GM18526 (cell line): ENCODE results near the gene TMIGD3.

Experiments
- POLR2A ChIP-seq: IDR thresholded peaks from 3 replicates; pipeline ENCODE4 v1.6.1; 2011; ENCODE audit not compliant: insufficient read length; ENCODE audit errors: extremely low read depth

Gene TMIGD3

GRCh38 chr1:111487133-111487532 lies 16.3 kb downstream of the TMIGD3 start:
- no peak for TF ChIP-seq POLR2A

DNA sequence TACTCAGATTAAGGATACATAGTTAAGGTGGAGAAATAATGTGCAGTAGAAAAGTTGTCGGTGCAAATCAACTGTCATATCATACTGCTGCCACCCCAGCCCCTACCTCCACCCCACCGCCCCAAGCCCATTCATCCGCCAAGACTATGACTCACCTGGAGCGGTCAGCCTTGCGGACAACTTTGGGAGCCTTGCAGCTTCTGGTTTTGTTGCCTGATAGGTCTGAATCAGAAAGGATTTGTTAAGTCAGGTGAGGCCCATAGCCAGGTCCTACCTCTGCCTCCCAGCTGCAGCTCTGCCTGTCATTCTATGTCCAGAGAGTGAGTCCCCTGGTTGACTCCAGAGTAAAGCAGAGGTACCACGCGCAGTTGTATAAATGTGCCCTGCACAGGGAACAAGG lies 17.0 kb downstream of the TMIGD3 start:
- no peak for TF ChIP-seq POLR2A

GRCh38 chr1:111484391-111485026 lies 18.9 kb downstream of the TMIGD3 start:
- no peak for TF ChIP-seq POLR2A

DNA sequence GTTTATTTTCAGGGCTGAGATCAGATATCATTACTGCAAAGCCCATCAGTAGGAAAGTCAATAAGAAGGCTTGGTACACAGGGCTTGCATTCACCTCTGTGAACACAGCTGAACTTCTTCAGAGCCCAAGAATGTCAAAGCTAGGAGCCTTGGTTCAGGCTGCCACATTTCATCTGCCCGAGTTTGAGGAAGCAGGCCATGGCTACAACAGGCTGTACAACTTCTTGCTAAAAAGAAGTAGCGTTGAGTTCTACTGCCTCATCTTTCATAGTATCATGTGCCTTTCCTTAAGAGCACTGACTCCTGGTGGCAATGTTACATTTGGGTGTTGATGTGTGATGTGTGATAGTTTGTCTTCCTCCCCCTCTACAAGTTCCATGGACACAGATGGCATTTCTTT lies 19.6 kb downstream of the TMIGD3 start:
- TF ChIP-seq POLR2A, result no peak

GRCh38 chr1:111483166-111483565 lies 20.3 kb downstream of the TMIGD3 start:
- no peak for TF ChIP-seq POLR2A

GRCh38 chr1:111481387-111482221 lies 21.8 kb downstream of the TMIGD3 start:
- no peak for TF ChIP-seq POLR2A

- no peak for TF ChIP-seq POLR2A
Measured at GRCh38 chr1:111480674-111481073, 22.8 kb downstream of the TMIGD3 start.

- TF ChIP-seq POLR2A, result no peak
Measured at GRCh38 chr1:111476761-111477309, 26.6 kb downstream of the TMIGD3 start.

DNA sequence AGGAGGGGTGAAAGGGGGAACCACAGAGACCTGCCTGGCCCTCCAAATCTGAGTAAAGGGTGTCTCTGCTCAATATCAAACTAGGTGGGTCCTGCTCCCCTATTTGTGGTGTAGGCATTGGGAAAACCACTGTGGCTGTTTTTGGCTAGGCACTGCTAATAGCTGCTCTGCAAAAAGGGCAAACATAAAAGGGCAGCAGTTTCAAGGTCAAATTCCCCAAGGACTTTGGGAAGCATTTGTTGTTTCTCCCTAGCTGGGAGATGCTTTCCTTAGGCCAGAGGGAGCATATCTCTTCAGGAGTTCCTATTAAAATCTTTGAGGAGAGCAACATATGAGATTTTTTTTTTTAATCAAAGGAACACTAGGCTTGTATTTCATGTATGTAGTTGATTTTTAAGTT lies 27.2 kb downstream of the TMIGD3 start:
- no peak for TF ChIP-seq POLR2A

DNA sequence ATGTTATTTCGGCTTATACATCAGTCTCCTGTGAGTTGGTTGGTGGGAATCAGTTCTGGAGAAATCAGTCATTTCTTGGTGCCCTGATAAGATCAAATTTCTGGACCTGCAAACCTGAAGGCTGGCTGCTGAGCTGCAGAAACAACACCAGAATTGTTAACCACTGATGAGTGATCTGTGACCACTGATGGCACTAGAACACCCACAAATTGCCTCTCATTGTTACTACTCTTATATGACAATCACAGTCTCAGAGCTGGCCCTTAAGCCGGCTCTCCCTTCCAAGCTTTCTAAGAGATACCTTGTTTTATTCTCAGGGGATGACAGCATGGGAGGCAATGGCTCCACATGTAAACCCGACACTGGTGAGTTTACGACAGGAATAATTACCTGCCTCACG lies 27.7 kb downstream of the TMIGD3 start:
- no peak for TF ChIP-seq POLR2A

- no peak for TF ChIP-seq POLR2A
Measured at GRCh38 chr1:111474521-111474920, 28.9 kb downstream of the TMIGD3 start.

- TF ChIP-seq POLR2A, result no peak
Measured at GRCh38 chr1:111474106-111474505, 29.3 kb downstream of the TMIGD3 start.

GRCh38 chr1:111471538-111471937 lies 31.9 kb downstream of the TMIGD3 start:
- no peak for TF ChIP-seq POLR2A

DNA sequence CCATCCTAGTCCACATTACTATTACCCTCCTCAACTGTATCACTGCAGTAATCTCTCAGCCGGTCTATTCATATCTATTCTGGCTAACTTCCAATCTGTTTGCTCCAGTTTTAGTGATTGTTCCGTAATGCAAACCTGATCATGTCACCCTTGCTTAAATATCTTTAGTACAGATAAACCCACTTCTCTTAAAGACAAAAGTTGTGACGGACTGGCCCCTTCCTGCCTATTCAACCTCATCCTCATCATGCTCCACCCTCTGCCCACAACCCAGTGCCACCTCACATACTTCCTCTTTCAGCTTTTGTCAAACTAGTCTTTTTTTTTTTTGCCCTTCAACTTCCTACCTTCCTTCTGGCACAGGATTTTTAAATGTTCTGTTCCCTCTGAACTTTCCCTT lies 32.4 kb downstream of the TMIGD3 start:
- no peak for TF ChIP-seq POLR2A

DNA sequence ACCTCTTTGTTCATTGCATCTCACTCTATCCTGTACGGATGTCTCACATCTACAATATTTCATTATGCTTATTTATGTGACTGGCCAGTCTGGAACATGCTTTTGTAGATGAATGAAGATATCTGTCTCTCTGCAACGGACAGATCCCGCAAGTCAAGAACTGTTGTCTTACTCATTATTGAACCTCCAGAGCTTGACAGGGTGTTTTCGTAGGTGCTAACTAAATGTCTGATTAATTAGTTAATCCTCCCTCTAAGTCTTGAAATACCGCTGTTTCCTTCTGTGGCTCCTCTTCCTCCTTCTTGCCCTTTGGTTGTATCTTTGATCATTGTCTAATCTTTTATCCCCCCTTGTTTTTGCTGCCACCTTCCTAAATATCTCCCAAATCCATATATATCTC lies 32.8 kb downstream of the TMIGD3 start:
- no peak for TF ChIP-seq POLR2A

DNA sequence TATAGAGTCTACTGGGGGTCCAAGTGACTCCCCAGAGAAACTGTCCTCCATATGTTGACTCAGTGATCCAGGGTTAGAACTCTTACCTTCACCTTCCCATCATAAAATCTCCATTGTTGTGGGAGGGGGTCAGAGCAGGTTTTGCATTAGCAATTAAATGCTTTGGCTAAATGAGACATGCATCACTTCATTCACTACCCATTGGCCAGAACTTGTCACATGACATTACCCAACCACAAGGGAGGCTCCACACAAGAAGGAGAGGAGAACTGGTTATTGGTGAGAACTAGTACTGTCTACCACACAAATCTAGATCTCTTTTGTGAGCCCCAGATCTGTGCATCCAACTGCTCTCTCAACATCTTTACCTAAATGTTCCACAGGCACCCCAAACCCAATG lies 33.9 kb downstream of the TMIGD3 start:
- no peak for TF ChIP-seq POLR2A
